Panc1 (cell line): ENCODE measurements around the gene APOL4. TPM values are rescaled to one million over a fixed set of nuclear protein-coding genes. Genes with fewer than 3 reads are reported as not detected.

ENCODE experiments used
- ATAC-seq: fragments of 200-7000 bp; cut with Tn5 transposase; 2 replicates; pipeline ENCODE4 v1.9.1; 2020; ENCODE audit warnings: mild to moderate bottlenecking, moderate library complexity
- BruUV-seq: library from RNA; stranded (reverse); fragments of 400-500 nt; replicated peaks from 2 replicates; lab custom pipeline; 2021; lab: Mats Ljungman, UMichigan
- CTCF ChIA-PET: fragments of 300-600 bp; sonication (Branson Sonifier 250); formaldehyde crosslinking; loops from one replicate; lab custom pipeline; 2022; ENCODE audit warnings: antibody characterized with exemption; lab: Charles Lee
- POLR2A ChIA-PET: fragments of 300-600 bp; sonication (Branson Sonifier 250); formaldehyde crosslinking; loops from one replicate; lab custom pipeline; 2022; ENCODE audit warnings: antibody characterized with exemption; lab: Charles Lee
- DNase-seq: peaks from one replicate; pipeline ENCODE4 v3.0.0-alpha.2; 2010; ENCODE audit warnings: low read depth, low spot score
- H3K27ac ChIP-seq: 2 replicates; pipeline ENCODE4 v1.5.1; 2011; ENCODE audit warnings: mild to moderate bottlenecking, low read length, inconsistent platforms
- H3K27me3 ChIP-seq: fragments of 200-500 bp; sonication (Bioruptor generic); 2 replicates; pipeline ENCODE4 v1.6.0; 2014; ENCODE audit warnings: low read length, inconsistent platforms; ENCODE audit not compliant: control insufficient read depth, insufficient read depth
- H3K36me3 ChIP-seq: fragments of 200-500 bp; sonication (Bioruptor generic); 2 replicates; pipeline ENCODE4 v1.5.1; 2014; ENCODE audit warnings: inconsistent platforms, mild to moderate bottlenecking, low read length, moderate library complexity; ENCODE audit not compliant: control insufficient read depth, insufficient read depth
- H3K4me1 ChIP-seq: 2 replicates; pipeline ENCODE4 v1.5.1; 2011; ENCODE audit warnings: inconsistent platforms, mild to moderate bottlenecking, low read length, moderate library complexity; ENCODE audit not compliant: control insufficient read depth, insufficient read depth
- H3K4me3 ChIP-seq, 2 experiments: 2 replicates each; pipeline ENCODE4 v1.5.1; 2011 to 2012; ENCODE audit warnings: low read depth in 2 of 2, low read length in 2 of 2, mild to moderate bottlenecking in 2 of 2, inconsistent platforms in 1 of 2, moderate library complexity in 1 of 2
- H3K9me3 ChIP-seq: fragments of 200-500 bp; sonication (Bioruptor generic); 2 replicates; pipeline ENCODE4 v1.5.1; 2014; ENCODE audit warnings: low read depth, mild to moderate bottlenecking, inconsistent platforms, low read length, moderate library complexity; ENCODE audit not compliant: control insufficient read depth, insufficient read depth
- CTCF ChIP-seq: fragments of 450-650 bp; IDR thresholded peaks from 2 replicates; pipeline ENCODE4 v1.5.1; 2017; ENCODE audit warnings: mild to moderate bottlenecking
- POLR2AphosphoS5 ChIP-seq: IDR thresholded peaks from 2 replicates; pipeline ENCODE4 v1.6.1; 2012; ENCODE audit warnings: mild to moderate bottlenecking, low read depth, low read length, moderate library complexity
- SIN3A ChIP-seq: IDR thresholded peaks from 2 replicates; pipeline ENCODE4 v1.6.1; 2012; ENCODE audit warnings: low read depth, mild to moderate bottlenecking, low read length, moderate library complexity, borderline replicate concordance; ENCODE audit not compliant: insufficient read depth
- TCF7L2 ChIP-seq: IDR thresholded peaks from 2 replicates; pipeline ENCODE4 v1.6.1; 2011; ENCODE audit warnings: mild to moderate bottlenecking, low read depth, low read length, inconsistent platforms
- in situ Hi-C: cut with HindIII; loops from 2 replicates; pipeline ENCODE4 v1.10.0; 2016; ENCODE audit warnings: low sequenced_read_pairs, low pct_unique_long_range_greater_than_20kb
- intact Hi-C: fragments of 100-400 bp; cut with micrococcal nuclease; formaldehyde crosslinking; loops from one replicate; pipeline ENCODE4 v1.10.0; 2022; ENCODE audit not compliant: unreplicated experiment
- total RNA-seq: library from RNA; stranded (reverse); gene quantifications from one replicate; pipeline ENCODE4 v1.2.1, GENCODE V29; 2021; ENCODE audit not compliant: unreplicated experiment
- TF ChIP-seq, protein P1 (sequence below), 2 experiments: IDR thresholded peaks; 2 replicates each; pipeline ENCODE4 v1.6.1; 2011 to 2012; ENCODE audit warnings: low read depth in 2 of 2, control low read depth in 1 of 2, low read length in 1 of 2, mild to moderate bottlenecking in 1 of 2, moderate library complexity in 1 of 2; ENCODE audit not compliant: insufficient read depth in 1 of 2

APOL4 gene
- total RNA-seq, 1 experiment from 2014 or later = not detected

GRCh38 chr22:36226189-36226588, 24.6 kb upstream of the APOL4 start:
- POLR2A ChIA-PET = no interaction called here
- no peak for ATAC-seq
- Histone ChIP-seq H3K27me3 (no peaks in the 10 kb centered on the region), H3K9me3 (no peaks in the 10 kb centered on the region), H3K4me3 (no peak overlapping the region), H3K36me3 (no peaks in the 10 kb centered on the region), H3K4me1 (no peaks in the 10 kb centered on the region), H3K27ac (no peak overlapping the region)
- intact Hi-C loops (no loop called here), in situ Hi-C loops (no loop called here)
- CTCF ChIA-PET = interaction anchor here (0.6 kb wide), 1 partner anchor 48 kb away, joined by 5 read pairs; no protein-coding TSS in a partner anchor
- DNase-seq = no peak
- TF ChIP-seq, protein P1, sequence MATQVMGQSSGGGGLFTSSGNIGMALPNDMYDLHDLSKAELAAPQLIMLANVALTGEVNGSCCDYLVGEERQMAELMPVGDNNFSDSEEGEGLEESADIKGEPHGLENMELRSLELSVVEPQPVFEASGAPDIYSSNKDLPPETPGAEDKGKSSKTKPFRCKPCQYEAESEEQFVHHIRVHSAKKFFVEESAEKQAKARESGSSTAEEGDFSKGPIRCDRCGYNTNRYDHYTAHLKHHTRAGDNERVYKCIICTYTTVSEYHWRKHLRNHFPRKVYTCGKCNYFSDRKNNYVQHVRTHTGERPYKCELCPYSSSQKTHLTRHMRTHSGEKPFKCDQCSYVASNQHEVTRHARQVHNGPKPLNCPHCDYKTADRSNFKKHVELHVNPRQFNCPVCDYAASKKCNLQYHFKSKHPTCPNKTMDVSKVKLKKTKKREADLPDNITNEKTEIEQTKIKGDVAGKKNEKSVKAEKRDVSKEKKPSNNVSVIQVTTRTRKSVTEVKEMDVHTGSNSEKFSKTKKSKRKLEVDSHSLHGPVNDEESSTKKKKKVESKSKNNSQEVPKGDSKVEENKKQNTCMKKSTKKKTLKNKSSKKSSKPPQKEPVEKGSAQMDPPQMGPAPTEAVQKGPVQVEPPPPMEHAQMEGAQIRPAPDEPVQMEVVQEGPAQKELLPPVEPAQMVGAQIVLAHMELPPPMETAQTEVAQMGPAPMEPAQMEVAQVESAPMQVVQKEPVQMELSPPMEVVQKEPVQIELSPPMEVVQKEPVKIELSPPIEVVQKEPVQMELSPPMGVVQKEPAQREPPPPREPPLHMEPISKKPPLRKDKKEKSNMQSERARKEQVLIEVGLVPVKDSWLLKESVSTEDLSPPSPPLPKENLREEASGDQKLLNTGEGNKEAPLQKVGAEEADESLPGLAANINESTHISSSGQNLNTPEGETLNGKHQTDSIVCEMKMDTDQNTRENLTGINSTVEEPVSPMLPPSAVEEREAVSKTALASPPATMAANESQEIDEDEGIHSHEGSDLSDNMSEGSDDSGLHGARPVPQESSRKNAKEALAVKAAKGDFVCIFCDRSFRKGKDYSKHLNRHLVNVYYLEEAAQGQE (IDR thresholded peaks at IDR 0.05; ENCODE audit: insufficient read depth in 1 of 2, low read depth in 2 of 2, low read length in 1 of 2) = no peak
- TF ChIP-seq TCF7L2 (no peak), POLR2AphosphoS5 (no peak), CTCF (no peak), SIN3A (no peak)
- no TSS peak for BruUV-seq

GRCh38 chr22:36225333-36225922, 23.8 kb upstream of the APOL4 start:
- no peaks in the 10 kb centered on the region; the same call in 1 of the 2 replicates for H3K27me3 ChIP-seq
- ChIA-PET POLR2A (no interaction called here), CTCF (no interaction called here)
- ATAC-seq (no peak), DNase-seq (no peak)
- TF ChIP-seq POLR2AphosphoS5 = no peak
- TF ChIP-seq, protein P1 (IDR thresholded peaks at IDR 0.05; ENCODE audit: insufficient read depth in 1 of 2, low read depth in 2 of 2, low read length in 1 of 2) = no peak
- TF ChIP-seq SIN3A = no peak
- BruUV-seq = no TSS peak
- H3K27ac ChIP-seq = no peak overlapping the region
- in situ Hi-C loops = no loop called here
- no peaks in the 10 kb centered on the region for H3K4me1 ChIP-seq
- no peaks in the 10 kb centered on the region for H3K36me3 ChIP-seq
- H3K9me3 ChIP-seq = no peaks in the 10 kb centered on the region
- intact Hi-C loops = no loop called here
- H3K4me3 ChIP-seq = no peak overlapping the region
